B cell (primary cell): ENCODE measurements around the gene UNC93B1.

Source experiments
- CTCF ChIP-seq: fragments of 200-600 bp; IDR thresholded peaks from one replicate; pipeline ENCODE4 v1.8.0; 2022; ENCODE audit warnings: antibody characterized with exemption, mild to moderate bottlenecking
- EZH2 ChIP-seq: IDR thresholded peaks from 2 replicates; pipeline ENCODE4 v1.6.1; 2012; ENCODE audit warnings: borderline replicate concordance, low read depth, mild to moderate bottlenecking, moderate library complexity, low read length; ENCODE audit not compliant: insufficient read depth, poor library complexity, severe bottlenecking

GRCh38 chr11:68028802-68029545 lies 25.1 kb upstream of the UNC93B1 start:
- no peak for TF ChIP-seq CTCF
- TF ChIP-seq EZH2 = no peak
